Measurements from ENCODE around the gene GSTA3. TPM values are rescaled to one million over a fixed set of nuclear protein-coding genes. Genes with fewer than 3 reads are reported as not detected.
A peak's percentile ranks its signal among the peaks of the same experiment; 100 is the strongest.
"Not testable (repeated sequence)": the region's sequence is repeated elsewhere in the genome, so short reads cannot be mapped to it uniquely, and the experiment has no call there.

Gene GSTA3
- total and polyA plus RNA-seq, 2 experiments from 2014 or later, result not detected

DNA sequence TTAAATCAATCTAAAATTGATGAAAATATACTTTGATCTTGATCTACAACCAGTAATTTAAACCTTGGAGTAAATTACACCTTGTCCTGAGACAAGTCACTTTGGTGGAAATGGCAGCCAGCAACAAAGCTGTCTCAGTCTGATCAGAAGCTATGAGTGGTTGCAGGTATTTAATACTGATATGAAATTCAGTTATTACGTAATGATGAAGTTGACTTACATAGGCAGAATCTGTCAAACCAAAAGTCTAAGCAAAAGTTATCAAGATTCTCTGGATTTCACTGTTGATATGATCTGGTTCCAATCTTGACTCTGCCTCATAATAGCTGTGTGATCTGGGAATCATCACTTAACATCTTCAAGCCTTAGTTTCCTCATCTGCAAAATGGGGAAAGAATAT lies 41.3 kb downstream of the GSTA3 start:
- Histone ChIP-seq H4K20me1 (replicated peaks; ENCODE audit: insufficient read depth) (no peaks in the 10 kb centered on the region), H3K4me3 (no peak overlapping the region), H3K27ac (ENCODE audit: low read depth) (no peak overlapping the region), H3K4me2 (no peak overlapping the region), H3K27me3 (ENCODE audit: insufficient read depth) (no peaks in the 10 kb centered on the region), H3K79me2 (replicated peaks; ENCODE audit: insufficient read depth) (no peaks in the 10 kb centered on the region), H3K9me2 (ENCODE audit: insufficient read depth) (no peaks in the 10 kb centered on the region), H3K4me1 (ENCODE audit: insufficient read depth) (peaks cover 3% of the 10 kb centered on the region; the same call in 1 of the 2 replicates), H3K36me3 (ENCODE audit: insufficient read depth) (no peaks in the 10 kb centered on the region), H2AFZ (no peak overlapping the region), H3F3A (replicated peaks; ENCODE audit: low read depth) (no peaks in the 10 kb centered on the region)
- H3K4me1 Mint-ChIP-seq, result peaks cover 12% of the 10 kb centered on the region
- H3K9me3 Mint-ChIP-seq, result no peaks in the 10 kb centered on the region; the same call in 1 of the 3 replicates
- ATAC-seq, result no peak
- H3K4me3 Mint-ChIP-seq, result no peak overlapping the region
- DNase-seq (ENCODE audit: low spot score), result no peak
- no peaks in the 10 kb centered on the region for H3K36me3 Mint-ChIP-seq (ENCODE audit: low read depth)
- H3K27me3 Mint-ChIP-seq (ENCODE audit: insufficient read depth, low read depth, poor library complexity), result no peaks in the 10 kb centered on the region
- TF ChIP-seq, protein P1, sequence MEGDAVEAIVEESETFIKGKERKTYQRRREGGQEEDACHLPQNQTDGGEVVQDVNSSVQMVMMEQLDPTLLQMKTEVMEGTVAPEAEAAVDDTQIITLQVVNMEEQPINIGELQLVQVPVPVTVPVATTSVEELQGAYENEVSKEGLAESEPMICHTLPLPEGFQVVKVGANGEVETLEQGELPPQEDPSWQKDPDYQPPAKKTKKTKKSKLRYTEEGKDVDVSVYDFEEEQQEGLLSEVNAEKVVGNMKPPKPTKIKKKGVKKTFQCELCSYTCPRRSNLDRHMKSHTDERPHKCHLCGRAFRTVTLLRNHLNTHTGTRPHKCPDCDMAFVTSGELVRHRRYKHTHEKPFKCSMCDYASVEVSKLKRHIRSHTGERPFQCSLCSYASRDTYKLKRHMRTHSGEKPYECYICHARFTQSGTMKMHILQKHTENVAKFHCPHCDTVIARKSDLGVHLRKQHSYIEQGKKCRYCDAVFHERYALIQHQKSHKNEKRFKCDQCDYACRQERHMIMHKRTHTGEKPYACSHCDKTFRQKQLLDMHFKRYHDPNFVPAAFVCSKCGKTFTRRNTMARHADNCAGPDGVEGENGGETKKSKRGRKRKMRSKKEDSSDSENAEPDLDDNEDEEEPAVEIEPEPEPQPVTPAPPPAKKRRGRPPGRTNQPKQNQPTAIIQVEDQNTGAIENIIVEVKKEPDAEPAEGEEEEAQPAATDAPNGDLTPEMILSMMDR (conservative IDR thresholded peaks at IDR 0.05; ENCODE audit: low read depth in 2 of 2), result no peak
- TF ChIP-seq JUNB (IDR thresholded peaks at IDR 0.05; ENCODE audit: unreplicated experiment), result no peak
- H3K27ac Mint-ChIP-seq, result no peak overlapping the region

DNA sequence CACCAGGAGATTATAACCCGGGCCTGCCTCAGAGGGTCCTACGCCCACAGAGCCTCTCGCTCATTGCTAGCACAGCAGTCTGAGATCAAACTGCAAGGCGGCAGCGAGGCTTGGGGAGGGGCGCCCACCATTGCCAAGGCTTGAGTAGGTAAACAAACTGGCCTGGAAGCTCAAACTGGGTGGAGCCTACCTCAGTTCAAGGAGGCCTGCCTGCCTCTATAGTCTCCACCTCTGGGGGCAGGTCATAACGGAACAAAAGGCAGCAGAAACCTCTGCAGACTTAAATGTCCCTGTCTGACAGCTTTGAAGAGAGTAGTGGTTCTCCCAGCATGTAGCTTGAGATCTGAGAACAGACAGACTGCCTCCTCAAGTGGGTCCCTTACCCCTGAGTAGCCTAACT lies 48.3 kb downstream of the GSTA3 start:
- not testable (repeated sequence) for H3K4me3 ChIP-seq; H3K4me3 Mint-ChIP-seq; H3K27ac ChIP-seq (ENCODE audit: low read depth); H3K9me3 Mint-ChIP-seq; H3K4me1 Mint-ChIP-seq; H3K79me2 ChIP-seq (replicated peaks; ENCODE audit: insufficient read depth); H2AFZ ChIP-seq; H3K27me3 ChIP-seq (ENCODE audit: insufficient read depth); H3K36me3 ChIP-seq (ENCODE audit: insufficient read depth); H4K20me1 ChIP-seq (replicated peaks; ENCODE audit: insufficient read depth); H3K27me3 Mint-ChIP-seq (ENCODE audit: insufficient read depth, low read depth, poor library complexity); ATAC-seq; H3K27ac Mint-ChIP-seq; H3K4me2 ChIP-seq; H3F3A ChIP-seq (replicated peaks; ENCODE audit: low read depth); H3K4me1 ChIP-seq (ENCODE audit: insufficient read depth); H3K9me2 ChIP-seq (ENCODE audit: insufficient read depth); H3K36me3 Mint-ChIP-seq (ENCODE audit: low read depth)
- peak; percentile 56 for DNase-seq (ENCODE audit: low spot score)

DNA sequence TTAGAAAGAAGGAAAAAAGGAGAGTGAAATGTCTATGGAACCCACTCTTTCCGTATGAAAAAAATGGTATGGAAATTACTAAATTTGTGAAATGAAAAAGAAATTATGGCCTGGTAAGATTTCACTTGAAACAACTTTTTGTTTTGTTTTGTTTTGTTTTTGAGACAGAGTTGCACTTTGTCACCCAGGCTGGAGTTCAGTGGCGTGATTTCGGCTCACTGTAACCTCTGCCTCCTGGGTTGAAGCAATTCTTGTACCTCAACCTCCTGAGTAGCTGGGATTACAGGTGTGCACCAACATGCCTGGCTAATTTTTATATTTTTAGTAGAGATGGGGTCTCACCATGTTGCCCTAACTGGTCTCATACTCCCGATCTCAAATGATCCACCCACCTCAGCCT lies 51.1 kb downstream of the GSTA3 start:
- H3K27ac ChIP-seq (ENCODE audit: low read depth), result no peak overlapping the region
- H2AFZ ChIP-seq, result no peak overlapping the region
- Mint-ChIP-seq H3K36me3 (ENCODE audit: low read depth) (peaks cover 5% of the 10 kb centered on the region; the same call in 2 of the 3 replicates), H3K9me3 (peaks cover 2% of the 10 kb centered on the region; the same call in 2 of the 3 replicates), H3K4me1 (peaks cover 18% of the 10 kb centered on the region), H3K4me3 (no peak overlapping the region), H3K27me3 (ENCODE audit: insufficient read depth, low read depth, poor library complexity) (no peaks in the 10 kb centered on the region), H3K27ac (no peak overlapping the region)
- H3K9me2 ChIP-seq (ENCODE audit: insufficient read depth), result no peaks in the 10 kb centered on the region
- no peaks in the 10 kb centered on the region for H4K20me1 ChIP-seq (replicated peaks; ENCODE audit: insufficient read depth)
- H3K79me2 ChIP-seq (replicated peaks; ENCODE audit: insufficient read depth), result no peaks in the 10 kb centered on the region
- H3K36me3 ChIP-seq (ENCODE audit: insufficient read depth), result no peaks in the 10 kb centered on the region
- TF ChIP-seq, protein P2, sequence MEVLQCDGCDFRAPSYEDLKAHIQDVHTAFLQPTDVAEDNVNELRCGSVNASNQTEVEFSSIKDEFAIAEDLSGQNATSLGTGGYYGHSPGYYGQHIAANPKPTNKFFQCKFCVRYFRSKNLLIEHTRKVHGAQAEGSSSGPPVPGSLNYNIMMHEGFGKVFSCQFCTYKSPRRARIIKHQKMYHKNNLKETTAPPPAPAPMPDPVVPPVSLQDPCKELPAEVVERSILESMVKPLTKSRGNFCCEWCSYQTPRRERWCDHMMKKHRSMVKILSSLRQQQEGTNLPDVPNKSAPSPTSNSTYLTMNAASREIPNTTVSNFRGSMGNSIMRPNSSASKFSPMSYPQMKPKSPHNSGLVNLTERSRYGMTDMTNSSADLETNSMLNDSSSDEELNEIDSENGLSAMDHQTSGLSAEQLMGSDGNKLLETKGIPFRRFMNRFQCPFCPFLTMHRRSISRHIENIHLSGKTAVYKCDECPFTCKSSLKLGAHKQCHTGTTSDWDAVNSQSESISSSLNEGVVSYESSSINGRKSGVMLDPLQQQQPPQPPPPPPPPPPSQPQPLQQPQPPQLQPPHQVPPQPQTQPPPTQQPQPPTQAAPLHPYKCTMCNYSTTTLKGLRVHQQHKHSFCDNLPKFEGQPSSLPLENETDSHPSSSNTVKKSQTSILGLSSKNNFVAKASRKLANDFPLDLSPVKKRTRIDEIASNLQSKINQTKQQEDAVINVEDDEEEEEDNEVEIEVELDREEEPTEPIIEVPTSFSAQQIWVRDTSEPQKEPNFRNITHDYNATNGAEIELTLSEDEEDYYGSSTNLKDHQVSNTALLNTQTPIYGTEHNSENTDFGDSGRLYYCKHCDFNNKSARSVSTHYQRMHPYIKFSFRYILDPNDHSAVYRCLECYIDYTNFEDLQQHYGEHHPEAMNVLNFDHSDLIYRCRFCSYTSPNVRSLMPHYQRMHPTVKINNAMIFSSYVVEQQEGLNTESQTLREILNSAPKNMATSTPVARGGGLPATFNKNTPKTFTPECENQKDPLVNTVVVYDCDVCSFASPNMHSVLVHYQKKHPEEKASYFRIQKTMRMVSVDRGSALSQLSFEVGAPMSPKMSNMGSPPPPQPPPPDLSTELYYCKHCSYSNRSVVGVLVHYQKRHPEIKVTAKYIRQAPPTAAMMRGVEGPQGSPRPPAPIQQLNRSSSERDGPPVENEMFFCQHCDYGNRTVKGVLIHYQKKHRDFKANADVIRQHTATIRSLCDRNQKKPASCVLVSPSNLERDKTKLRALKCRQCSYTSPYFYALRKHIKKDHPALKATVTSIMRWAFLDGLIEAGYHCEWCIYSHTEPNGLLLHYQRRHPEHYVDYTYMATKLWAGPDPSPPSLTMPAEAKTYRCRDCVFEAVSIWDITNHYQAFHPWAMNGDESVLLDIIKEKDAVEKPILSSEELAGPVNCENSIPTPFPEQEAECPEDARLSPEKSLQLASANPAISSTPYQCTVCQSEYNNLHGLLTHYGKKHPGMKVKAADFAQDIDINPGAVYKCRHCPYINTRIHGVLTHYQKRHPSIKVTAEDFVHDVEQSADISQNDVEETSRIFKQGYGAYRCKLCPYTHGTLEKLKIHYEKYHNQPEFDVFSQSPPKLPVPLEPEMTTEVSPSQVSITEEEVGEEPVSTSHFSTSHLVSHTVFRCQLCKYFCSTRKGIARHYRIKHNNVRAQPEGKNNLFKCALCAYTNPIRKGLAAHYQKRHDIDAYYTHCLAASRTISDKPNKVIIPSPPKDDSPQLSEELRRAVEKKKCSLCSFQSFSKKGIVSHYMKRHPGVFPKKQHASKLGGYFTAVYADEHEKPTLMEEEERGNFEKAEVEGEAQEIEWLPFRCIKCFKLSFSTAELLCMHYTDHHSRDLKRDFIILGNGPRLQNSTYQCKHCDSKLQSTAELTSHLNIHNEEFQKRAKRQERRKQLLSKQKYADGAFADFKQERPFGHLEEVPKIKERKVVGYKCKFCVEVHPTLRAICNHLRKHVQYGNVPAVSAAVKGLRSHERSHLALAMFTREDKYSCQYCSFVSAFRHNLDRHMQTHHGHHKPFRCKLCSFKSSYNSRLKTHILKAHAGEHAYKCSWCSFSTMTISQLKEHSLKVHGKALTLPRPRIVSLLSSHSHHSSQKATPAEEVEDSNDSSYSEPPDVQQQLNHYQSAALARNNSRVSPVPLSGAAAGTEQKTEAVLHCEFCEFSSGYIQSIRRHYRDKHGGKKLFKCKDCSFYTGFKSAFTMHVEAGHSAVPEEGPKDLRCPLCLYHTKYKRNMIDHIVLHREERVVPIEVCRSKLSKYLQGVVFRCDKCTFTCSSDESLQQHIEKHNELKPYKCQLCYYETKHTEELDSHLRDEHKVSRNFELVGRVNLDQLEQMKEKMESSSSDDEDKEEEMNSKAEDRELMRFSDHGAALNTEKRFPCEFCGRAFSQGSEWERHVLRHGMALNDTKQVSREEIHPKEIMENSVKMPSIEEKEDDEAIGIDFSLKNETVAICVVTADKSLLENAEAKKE (CRISPR knock-in tag; IDR thresholded peaks at IDR 0.05), result no peak
- TF ChIP-seq ZNF114 (CRISPR knock-in tag; IDR thresholded peaks at IDR 0.05), result no peak
- no peaks in the 10 kb centered on the region for H3K27me3 ChIP-seq (ENCODE audit: insufficient read depth)
- H3K4me2 ChIP-seq, result no peak overlapping the region
- DNase-seq (ENCODE audit: low spot score), result no peak
- ATAC-seq, result no peak
- H3K4me1 ChIP-seq (ENCODE audit: insufficient read depth), result peaks cover 8% of the 10 kb centered on the region; the same call in 1 of the 2 replicates
- no peak overlapping the region for H3K4me3 ChIP-seq
- no peaks in the 10 kb centered on the region for H3F3A ChIP-seq (replicated peaks; ENCODE audit: low read depth)

All from GM23338 (cell line).